Glomerular endothelial cell (primary cell): ENCODE results near the gene HLA-DRA. TPM values are rescaled to one million over a fixed set of nuclear protein-coding genes. Genes with fewer than 3 reads are reported as not detected.

Experiments used
- DNase-seq: peaks from one replicate; pipeline ENCODE4 v3.0.0-alpha.2; 2011; ENCODE audit warnings: low read depth, low spot score; ENCODE audit errors: extremely low read depth
- total RNA-seq: library from RNA; depleted of rRNA; stranded (reverse); fragments of >200 nt; gene quantifications from 2 replicates; pipeline ENCODE4 v1.2.3, GENCODE V29; 2015

HLA-DRA gene
- 0.41 TPM in 1 of 2 replicates, not detected in the other for total RNA-seq

DNA sequence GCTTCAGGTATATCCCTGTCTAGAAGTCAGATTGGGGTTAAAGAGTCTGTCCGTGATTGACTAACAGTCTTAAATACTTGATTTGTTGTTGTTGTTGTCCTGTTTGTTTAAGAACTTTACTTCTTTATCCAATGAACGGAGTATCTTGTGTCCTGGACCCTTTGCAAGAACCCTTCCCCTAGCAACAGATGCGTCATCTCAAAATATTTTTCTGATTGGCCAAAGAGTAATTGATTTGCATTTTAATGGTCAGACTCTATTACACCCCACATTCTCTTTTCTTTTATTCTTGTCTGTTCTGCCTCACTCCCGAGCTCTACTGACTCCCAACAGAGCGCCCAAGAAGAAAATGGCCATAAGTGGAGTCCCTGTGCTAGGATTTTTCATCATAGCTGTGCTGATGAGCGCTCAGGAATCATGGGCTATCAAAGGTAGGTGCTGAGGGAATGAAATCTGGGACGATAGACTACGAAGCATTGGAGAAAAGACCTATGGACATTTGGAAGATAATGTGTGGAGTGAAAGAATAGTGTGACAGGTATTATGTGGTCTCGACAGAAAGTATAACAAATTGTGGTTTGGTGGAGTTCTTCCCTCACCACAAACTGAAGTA is at the start of gene HLA-DRA:
Gene HLA-DRA, plus strand, starts transcription at position 286 of the 613 bp plus-strand sequence. Its CDS starts 64 bp downstream, at position 350.
- DNase-seq: peak; percentile 33

DNA sequence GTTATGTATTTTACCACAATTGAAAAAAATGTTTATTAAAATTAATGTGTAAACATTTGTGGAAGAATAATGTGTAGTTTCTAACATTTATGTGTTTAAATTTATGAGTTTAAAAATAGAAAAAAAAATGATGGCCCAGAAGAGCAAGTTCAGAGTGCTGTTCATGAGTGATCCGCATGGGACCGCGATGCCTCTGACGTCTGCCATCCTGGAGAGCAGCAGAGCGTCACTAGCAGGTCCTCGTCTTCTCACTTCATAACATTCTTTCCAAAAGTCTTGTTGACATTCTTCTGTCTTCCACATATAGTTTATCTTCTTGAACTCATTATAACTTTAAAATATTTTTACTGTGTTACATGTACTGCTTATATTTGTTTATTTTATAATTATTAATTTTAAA is 48.2 kb upstream of the HLA-DRA start:
- no peak for DNase-seq

DNA sequence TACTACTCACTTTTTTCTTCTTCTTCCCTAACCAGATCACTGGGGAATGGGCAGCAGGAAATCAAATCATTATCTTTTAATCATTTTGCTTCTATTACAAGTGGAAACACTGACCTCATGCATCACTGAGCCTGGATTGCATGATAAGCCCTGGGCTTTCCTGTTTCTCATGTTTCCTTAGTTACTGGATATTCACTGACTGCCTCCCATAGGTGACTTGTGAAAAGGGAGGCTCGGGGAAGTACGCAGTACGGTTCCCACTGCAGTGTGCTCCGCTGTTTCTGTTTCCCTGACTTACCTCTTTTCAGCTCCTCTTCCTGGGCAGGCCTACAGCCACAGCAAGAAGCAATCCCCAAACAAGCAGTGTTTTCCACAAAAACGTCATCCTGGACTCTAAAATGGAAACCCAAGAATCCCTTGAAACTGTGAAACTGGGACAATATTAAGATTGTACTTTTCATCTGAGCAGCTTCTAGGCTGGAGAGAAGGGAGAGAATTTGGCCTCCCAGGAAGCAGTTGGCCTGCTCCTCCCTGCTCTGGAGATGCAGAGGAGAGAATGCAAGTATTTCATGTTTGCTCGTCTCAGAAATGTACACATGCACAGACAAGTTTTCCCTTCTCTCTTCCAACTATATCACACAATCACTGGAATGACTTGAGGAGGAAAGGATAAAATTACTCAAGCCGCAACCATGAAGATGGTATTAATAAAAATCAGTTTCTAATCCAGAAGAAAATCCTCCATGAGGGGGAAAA is 45.8 kb upstream of the HLA-DRA start:
- peak; percentile 99 for DNase-seq

DNA sequence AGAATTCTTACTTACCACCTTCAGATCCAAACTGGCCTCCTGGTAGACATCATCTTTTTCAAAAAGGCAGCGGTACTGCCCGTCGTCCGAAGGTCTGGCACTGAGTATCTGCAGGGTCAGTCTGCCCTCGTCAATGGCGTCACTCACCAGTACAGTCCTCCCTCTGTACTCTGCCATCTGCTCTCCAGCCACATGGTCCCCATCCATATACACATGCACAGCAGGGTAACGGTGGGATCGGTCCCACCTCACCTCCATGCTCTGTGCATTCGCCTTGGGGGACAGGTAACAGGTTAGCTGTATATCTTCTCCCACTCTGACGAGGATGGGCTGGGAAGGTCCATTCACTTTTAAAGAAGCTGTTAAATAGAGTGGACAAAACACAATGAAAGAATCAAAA is 43.7 kb upstream of the HLA-DRA start:
- no peak for DNase-seq

DNA sequence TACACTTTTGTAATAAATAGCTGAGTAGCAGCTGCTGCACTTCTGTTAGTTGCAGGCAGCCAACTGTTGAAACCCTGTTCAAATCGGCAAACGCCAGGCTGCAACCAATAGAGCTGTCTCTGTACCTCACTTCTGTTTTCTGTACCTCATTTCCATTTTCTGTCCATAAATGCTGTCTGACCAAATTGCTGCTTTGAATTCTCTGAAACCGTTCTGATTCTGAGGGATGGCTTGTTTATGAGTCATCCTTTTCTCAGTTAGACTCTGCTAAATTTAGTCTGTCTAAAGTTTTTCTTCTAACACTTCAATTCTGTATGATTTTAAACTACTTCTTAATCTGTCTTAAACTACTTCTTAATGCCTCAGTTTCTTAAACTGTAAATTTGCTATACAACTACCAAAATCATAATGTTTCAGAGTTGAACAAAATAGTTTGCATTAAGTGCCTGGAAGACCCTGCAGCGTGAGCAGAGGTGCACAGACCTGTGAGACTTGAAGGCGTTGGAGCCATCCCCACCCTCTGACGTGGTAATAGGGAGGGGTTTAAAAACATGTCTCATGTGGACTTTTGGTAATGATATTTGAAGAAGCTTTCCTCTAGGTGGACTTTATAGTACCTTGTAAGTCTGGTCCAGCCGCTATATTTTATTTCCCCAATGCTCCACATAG is 42.3 kb upstream of the HLA-DRA start:
- DNase-seq: no peak

DNA sequence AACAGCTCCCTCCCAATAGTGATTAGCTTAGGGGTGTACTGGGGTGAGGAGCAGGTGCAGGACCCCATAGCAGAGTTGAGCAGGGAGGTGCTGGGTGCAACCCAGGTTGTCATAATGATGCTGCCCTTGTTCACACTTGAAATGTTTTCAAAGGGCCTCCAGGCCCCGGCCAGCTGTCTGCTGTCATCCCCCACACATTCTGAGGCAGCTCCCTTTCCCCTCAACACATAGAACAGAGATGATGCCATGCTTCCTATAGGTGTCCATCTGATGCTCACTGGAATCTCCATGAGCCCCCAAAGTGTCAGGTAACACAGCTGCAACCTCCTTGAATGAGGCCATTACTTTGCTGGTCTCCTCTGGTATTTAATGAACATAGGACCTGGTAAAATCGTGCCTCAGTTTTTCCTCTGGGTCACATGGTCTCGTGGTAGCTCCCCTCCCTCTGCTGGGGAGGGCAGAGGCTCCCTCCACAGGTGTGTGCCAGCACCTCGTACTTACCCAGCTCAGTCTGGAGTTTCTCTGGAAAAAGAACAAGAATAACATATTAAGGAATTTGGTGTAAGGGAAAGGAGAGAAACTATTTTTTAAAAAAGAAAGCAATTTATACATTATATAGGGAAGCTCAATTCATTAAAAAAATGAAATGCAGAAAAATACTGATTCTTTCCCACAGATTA is 38.3 kb upstream of the HLA-DRA start:
- no peak for DNase-seq

DNA sequence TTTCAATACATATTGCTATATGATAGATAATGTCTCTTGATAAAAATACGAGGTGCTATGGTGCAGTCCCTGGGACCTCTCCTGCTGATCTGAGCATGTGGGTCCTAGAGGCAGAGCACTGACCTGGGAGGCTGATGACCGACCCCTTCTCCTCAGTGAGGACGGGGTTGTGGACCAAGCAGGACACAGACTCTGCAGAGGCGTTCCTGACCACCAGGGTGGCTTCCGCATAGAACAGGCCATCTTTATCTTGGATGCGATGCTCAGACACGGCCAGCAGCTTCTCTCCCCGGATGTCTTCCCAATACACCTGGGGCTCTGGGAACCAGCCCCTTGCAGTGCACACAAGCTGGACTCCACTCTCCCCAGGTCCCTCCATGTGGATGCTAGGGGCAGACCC is 36.9 kb upstream of the HLA-DRA start:
- no peak for DNase-seq

DNA sequence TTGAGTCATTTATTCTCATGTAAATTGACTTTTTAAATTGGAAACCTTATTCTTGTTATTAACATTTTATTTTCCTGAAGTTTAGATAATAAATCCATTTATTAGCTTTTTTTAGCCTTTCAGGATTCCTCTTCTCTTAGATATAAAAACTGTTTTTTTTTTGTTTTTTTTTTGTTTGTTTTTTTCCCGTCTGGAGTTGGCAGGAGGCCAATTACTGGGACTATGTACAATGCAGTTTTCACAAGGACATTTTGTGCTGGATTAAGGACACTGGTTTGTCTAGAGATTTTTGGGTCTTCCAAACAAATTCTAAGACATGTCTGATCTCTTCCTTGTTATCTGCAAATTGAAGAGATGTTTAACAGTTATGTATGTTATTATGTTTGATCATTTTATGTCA is 34.0 kb upstream of the HLA-DRA start:
- DNase-seq: no peak

DNA sequence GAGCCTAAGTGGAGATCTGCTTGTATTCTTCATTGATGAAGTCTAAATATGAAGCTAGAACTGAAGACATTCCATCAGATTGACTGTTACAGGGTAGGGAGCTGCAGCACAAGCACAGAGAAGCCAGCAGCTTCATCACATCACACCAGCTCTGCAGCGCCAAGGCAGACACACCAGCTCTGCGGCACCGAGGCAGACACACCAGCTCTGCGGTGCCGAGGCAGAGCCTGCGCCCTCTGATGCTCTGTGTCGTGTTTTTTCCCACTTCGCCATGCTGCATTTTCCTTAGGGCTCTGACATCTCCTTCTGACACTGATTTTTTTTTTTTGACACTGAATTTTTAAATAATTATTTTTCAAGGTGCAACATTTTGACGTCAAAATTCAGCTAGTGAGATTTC is 33.5 kb upstream of the HLA-DRA start:
- DNase-seq: no peak

DNA sequence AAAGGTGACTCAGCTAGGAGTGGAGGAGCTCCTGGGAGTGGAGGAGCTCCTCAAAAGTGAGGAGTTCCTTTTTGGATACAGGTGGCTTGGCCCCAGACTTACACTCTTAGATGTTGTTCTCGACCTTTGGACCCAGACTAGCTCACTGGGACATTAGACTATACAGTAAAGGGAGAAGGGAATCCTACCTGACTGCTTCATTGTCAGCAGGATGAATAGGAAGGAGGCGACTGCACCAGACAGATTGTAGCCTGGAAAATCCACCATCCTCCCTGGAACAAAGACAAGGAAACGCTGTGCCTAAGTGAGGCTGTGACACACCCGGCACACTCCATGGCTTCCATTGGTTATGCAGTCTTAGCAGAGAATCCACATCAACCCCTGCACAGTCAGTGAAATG is 32.8 kb upstream of the HLA-DRA start, which contains the start of gene BTNL2:
Gene BTNL2, minus strand, starts transcription at position 325 of the 400 bp plus-strand sequence. Its CDS starts 58 bp downstream, at position 267.
- no peak for DNase-seq

DNA sequence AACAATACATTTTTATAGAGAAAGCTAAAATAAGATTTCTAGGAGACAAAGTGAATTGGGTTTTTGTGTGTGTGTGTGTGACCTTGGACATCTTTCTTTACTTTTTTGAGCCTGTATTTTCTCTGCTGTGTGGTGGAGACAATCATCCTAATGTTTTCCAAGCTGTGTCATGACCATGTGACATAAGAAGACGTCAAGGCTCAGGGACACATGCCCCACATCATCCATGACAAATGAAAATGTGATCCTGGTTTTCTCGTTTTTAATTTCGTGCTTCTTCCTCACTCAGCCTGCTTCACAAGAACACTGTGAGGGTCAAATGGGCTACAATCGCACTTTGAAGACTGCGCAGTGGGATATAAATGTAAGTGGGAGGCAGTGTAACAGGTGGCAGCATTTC is 28.8 kb upstream of the HLA-DRA start:
- DNase-seq: no peak

DNA sequence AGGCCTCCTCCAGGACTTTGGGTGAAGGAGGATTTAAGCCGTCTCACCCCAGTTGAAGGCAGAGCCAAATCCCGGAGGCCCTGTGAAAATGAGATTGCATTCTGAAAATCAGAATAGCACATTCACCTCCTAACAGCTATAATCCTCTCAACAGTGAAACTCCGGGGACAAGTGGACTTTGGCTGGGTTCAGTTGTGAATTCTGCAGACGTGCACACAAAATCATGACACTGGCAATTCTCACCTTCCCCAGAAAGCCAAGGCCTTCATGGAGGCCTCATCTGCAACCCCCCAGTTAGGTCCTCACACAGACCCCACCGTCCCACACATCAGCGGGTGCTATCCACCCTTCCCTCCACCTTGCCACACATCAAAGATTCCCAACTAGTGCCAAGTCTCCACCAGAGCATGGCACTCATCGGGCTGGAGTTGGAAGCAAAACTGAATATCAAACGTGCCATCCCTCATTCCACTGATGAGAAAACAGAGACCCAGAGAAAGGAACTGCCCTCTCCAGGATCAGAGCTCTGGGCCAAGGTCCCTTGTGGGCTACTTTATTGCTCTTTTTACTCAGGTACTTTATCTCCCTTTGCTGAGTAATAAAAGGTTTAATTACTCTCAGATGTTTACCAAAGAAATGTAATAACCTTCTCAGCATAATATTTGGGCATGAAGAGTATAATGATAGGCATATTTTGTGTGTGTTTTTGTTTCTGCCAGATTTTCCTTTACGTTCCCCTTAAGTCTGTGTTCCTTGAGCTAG is 27.9 kb upstream of the HLA-DRA start:
- DNase-seq: no peak

DNA sequence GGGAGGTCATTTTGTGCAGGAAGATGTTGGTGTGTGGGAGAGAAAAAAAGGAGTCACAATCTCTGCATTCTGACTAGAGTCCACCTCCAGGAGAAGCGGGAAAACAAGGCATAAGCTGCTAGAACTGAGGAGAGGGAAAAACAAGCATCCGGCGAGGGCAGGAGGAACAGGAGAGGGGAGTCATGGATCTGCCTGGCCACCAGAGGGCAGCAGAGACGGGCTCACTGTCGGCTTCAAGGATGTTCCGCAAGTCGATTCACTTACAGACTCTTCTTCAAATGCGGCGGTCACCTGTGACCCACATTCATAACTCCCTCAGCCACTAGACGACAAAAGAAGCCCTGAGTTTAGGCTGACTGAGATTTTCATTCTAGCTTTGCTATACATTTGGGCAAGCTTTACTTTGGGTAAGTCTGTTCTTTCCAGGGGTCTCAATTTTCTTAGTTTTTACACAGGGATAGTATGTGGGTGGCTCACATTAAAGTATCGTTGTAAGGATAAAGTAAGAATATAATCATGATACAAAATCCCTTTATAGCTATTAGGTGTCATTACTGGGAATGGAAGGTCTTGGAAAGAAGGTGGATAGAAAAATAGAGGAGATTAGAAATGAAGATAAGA is 26.1 kb upstream of the HLA-DRA start:
- DNase-seq: peak; percentile 37

DNA sequence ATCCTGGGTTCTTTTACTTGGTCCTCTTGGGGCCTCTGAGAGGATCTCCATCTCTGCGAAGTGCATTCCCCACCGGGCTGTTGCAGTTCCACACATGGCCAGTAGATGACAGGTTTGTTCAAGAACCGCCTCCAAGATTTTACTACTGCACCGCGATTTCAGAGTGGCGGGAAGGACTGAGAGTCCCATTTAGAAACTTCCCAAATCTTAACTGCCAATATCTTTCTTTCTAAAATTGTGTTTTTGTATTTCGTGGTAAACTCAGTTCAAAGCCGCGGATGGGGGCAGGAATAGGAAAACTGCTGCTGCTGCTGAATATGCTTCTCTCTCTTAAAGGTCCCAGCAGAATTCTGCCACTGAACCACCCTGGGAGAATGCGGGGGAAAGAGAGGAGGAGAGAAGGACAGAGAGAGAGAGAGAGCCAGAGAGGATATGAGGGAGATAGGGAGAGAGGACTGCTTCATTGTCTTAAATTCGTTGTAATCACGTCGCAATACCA is 24.1 kb upstream of the HLA-DRA start:
- no peak for DNase-seq

DNA sequence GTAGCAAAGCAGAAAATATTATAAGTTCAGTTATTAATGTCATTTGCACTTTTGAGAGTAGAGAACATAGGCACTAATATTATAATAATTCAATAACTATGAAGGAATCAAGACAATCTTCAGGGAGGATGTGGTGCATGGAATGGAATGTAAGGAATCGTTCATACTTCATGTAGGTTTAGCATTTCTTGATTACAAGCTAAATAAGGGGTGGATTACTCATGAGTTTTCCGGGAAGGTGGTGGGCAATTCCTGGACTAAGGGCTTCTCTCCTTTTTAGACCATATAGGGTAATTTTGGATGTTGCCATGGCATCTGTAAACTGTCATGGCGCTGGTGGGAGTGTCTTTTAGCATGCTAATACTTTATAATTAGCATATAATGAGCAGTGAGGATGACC is 23.7 kb upstream of the HLA-DRA start:
- no peak for DNase-seq

DNA sequence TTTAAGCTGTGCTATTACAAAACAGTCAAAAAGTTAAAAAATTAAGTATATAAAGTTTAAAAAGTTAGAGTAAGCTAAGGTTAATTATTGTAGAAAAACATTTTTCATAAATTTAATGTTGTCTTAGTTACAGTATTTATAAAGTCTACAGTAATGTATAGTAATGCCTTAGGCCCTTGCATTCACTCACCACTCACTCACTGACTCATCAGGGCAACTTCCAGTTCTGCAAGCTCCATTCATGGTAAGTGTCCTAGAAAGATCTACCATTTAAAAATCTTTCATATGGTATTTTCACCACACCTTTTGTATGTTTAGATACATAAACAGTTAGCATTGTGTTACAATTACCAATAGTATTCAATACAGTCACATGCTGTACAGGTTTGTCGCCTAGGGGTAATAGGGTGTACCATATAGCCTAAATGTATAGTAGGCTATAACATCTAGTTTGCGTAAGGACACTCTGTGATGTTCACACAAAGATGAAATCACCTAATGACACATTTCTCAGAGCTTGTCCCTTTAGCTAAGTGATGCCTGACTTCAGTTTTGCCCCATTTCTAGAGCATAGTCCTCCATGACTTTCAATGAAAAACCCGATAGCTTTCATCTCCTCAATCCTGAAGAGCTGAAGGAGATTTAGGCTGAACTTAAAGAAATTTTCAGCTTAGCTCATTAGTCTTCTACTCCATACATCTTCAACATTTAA is 14.9 kb upstream of the HLA-DRA start:
- no peak for DNase-seq

DNA sequence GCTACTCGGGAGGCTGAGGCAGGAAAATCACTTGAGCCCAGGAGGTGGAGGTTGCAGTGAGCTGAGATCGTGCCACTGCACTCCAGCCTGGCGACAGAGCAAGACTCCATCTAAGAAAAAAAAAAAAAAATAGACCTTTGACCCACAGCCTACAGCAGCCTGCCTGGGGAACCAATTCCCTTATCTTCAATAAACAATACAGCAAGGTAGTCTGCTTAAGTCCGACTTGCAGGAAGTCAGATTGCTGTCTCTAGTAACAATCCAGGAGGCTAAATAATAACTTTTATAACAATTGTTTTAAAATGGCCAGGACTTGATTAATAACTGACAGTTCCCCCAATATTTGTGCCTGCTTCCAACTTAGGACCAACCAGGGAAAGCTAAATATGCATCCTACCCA is 13.3 kb upstream of the HLA-DRA start:
- DNase-seq: no peak

DNA sequence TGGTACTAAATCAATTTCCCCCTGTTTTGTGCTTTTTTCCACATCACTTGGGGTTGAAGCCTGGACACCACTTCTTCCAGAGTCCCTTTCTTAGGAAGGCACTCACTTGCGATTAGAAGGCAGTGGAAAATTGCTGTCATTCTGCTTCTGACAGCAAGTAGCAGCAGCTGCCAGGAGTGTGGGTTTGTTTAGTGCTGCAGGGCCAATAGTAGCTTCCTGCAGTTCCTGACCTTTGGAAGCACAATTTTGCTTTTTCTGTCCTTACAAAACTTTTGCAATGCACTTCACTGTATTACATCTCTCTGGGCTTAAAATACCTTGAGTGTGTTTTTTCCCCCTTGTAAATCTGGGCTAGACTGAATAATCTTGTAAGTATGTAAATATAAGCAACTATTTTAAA is 12.5 kb upstream of the HLA-DRA start:
- DNase-seq: no peak

DNA sequence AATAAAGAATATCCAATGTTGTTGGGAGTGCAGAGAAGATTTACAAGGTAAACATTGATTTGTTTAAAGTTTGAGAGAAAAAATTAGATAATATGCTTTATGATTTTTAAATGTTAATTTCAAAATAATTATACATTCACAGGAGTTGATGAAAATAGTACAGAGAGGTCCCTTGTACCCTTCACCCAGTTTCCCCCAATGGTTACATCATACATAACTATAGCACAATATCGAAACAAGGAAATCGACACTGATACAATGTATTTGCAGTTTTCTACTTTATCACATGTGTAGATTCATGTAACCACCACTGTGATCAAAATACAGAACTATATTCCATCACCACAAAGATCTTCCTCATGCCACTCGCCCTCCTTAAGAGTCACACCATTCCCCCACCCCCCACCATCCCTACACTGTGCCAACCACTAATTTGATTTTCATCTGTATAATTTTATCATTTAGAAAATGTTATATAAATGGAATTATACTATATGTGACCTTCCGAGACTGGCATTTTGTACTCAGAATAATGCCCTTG is 11.7 kb upstream of the HLA-DRA start:
- no peak for DNase-seq
